BE2C (cell line): Measurements from ENCODE around the gene OR6J1.
"Not testable (repeated sequence)": the region's sequence is repeated elsewhere in the genome, so short reads cannot be mapped to it uniquely, and the experiment has no call there.

Experiments
- DNase-seq: peaks from one replicate; pipeline ENCODE4 v3.0.0-alpha.2; 2020
- H3K27me3 ChIP-seq: fragments of 250-450 bp; sonication (Bioruptor Pico); 2 replicates; pipeline ENCODE4 v1.5.1; 2020; ENCODE audit warnings: mild to moderate bottlenecking
- H3K36me3 ChIP-seq: fragments of 250-450 bp; sonication (Bioruptor Pico); 2 replicates; pipeline ENCODE4 v1.5.1; 2020; ENCODE audit warnings: mild to moderate bottlenecking
- H3K4me1 ChIP-seq: fragments of 250-450 bp; sonication (Bioruptor Pico); 2 replicates; pipeline ENCODE4 v1.5.1; 2020
- H3K4me3 ChIP-seq: 2 replicates; pipeline ENCODE4 v1.5.1; 2011; ENCODE audit warnings: low read depth, low read length
- H3K9me3 ChIP-seq: fragments of 250-450 bp; sonication (Bioruptor Pico); 2 replicates; pipeline ENCODE4 v1.5.1; 2020
- CTCF ChIP-seq: IDR thresholded peaks from 2 replicates; pipeline ENCODE4 v1.5.1; 2012; ENCODE audit warnings: mild to moderate bottlenecking, low read depth, low read length

OR6J1 gene

GRCh38 chr14:22678221-22678620 lies 34.1 kb upstream of the OR6J1 start:
- no peak for DNase-seq

GRCh38 chr14:22677551-22677950 lies 33.4 kb upstream of the OR6J1 start:
- H3K36me3 ChIP-seq, DNase-seq, H3K4me3 ChIP-seq, H3K9me3 ChIP-seq, H3K4me1 ChIP-seq: not testable (repeated sequence)
- peaks cover 33% of the 10 kb centered on the region for H3K27me3 ChIP-seq

More at GRCh38 chr14:22678221-22678620, 34.1 kb upstream of the OR6J1 start:
- Histone ChIP-seq H3K4me1 (no peaks in the 10 kb centered on the region), H3K9me3 (no peaks in the 10 kb centered on the region), H3K36me3 (no peaks in the 10 kb centered on the region), H3K27me3 (peaks cover 33% of the 10 kb centered on the region), H3K4me3 (no peak overlapping the region)
- TF ChIP-seq CTCF: no peak

GRCh38 chr14:22671622-22672021 lies 27.5 kb upstream of the OR6J1 start:
- Histone ChIP-seq H3K4me3 (no peak overlapping the region), H3K36me3 (no peaks in the 10 kb centered on the region), H3K9me3 (no peaks in the 10 kb centered on the region), H3K27me3 (peaks cover 7% of the 10 kb centered on the region), H3K4me1 (no peaks in the 10 kb centered on the region)
- no peak for DNase-seq
- no peak for TF ChIP-seq CTCF

GRCh38 chr14:22668863-22669262 lies 24.7 kb upstream of the OR6J1 start:
- H3K4me3 ChIP-seq: no peak overlapping the region
- H3K4me1 ChIP-seq: no peaks in the 10 kb centered on the region
- no peaks in the 10 kb centered on the region; the same call in 1 of the 2 replicates for H3K27me3 ChIP-seq
- no peaks in the 10 kb centered on the region for H3K36me3 ChIP-seq
- TF ChIP-seq CTCF: no peak
- H3K9me3 ChIP-seq: no peaks in the 10 kb centered on the region
- DNase-seq: no peak

GRCh38 chr14:22668417-22668816 lies 24.3 kb upstream of the OR6J1 start:
- Histone ChIP-seq H3K9me3 (no peaks in the 10 kb centered on the region), H3K36me3 (no peaks in the 10 kb centered on the region), H3K4me1 (no peaks in the 10 kb centered on the region), H3K27me3 (peaks cover 2% of the 10 kb centered on the region), H3K4me3 (no peak overlapping the region)
- no peak for DNase-seq
- no peak for TF ChIP-seq CTCF

GRCh38 chr14:22667881-22668280 lies 23.7 kb upstream of the OR6J1 start:
- no peak for TF ChIP-seq CTCF
- no peak for DNase-seq
- no peaks in the 10 kb centered on the region for H3K36me3 ChIP-seq
- H3K27me3 ChIP-seq: peaks cover 4% of the 10 kb centered on the region
- no peaks in the 10 kb centered on the region for H3K4me1 ChIP-seq
- no peaks in the 10 kb centered on the region for H3K9me3 ChIP-seq
- H3K4me3 ChIP-seq: no peak overlapping the region
